HG03025 (cell line): ENCODE data around the gene MORN1.

Experiments
- ATAC-seq: cut with Tn5 transposase; IDR thresholded peaks from one replicate; pipeline ENCODE4 v1.9.1; 2021; ENCODE audit warnings: mild to moderate bottlenecking, moderate library complexity; ENCODE audit not compliant: unreplicated experiment, low FRiP score

MORN1 gene

GRCh38 chr1:2312515-2313301 is 78.6 kb downstream of the MORN1 start:
- ATAC-seq, result no peak

GRCh38 chr1:2312160-2312514 is 79.2 kb downstream of the MORN1 start:
- ATAC-seq, result no peak

GRCh38 chr1:2311184-2312032 is 79.9 kb downstream of the MORN1 start:
- no peak for ATAC-seq

GRCh38 chr1:2310332-2311183 is 80.8 kb downstream of the MORN1 start:
- no peak for ATAC-seq

- no peak for ATAC-seq
These were observed 82.5 kb downstream of the MORN1 start for GRCh38 chr1:2308844-2309243.

GRCh38 chr1:2307972-2308371 is 83.4 kb downstream of the MORN1 start:
- no peak for ATAC-seq

- ATAC-seq, result no peak
These were observed 84.2 kb downstream of the MORN1 start for GRCh38 chr1:2307064-2307605.

- no peak for ATAC-seq
These were observed 85.0 kb downstream of the MORN1 start for GRCh38 chr1:2306151-2306978.

- ATAC-seq, result no peak
These were observed 86.3 kb downstream of the MORN1 start for GRCh38 chr1:2304921-2305681.

GRCh38 chr1:2304282-2304681 is 87.1 kb downstream of the MORN1 start:
- no peak for ATAC-seq

GRCh38 chr1:2303781-2304180 is 87.6 kb downstream of the MORN1 start:
- no peak for ATAC-seq

GRCh38 chr1:2303016-2303775 is 88.2 kb downstream of the MORN1 start:
- ATAC-seq, result no peak

- ATAC-seq, result no peak
These were observed 88.9 kb downstream of the MORN1 start for GRCh38 chr1:2302292-2302925.

- no peak for ATAC-seq
These were observed 89.6 kb downstream of the MORN1 start for GRCh38 chr1:2301607-2302291.

- ATAC-seq, result peak; percentile 41
These were observed 90.3 kb downstream of the MORN1 start for GRCh38 chr1:2300851-2301606.

GRCh38 chr1:2300004-2300771 is 91.2 kb downstream of the MORN1 start:
- peak; percentile 73 for ATAC-seq
